Caki2 (cell line): ENCODE measurements around the gene PAQR5. TPM values are rescaled to one million over a fixed set of nuclear protein-coding genes. Genes with fewer than 3 reads are reported as not detected.

Source experiments
- DNase-seq: peaks from one replicate; pipeline ENCODE4 v3.0.0-alpha.2; 2015; ENCODE audit warnings: low read depth
- in situ Hi-C: cut with HindIII; loops from 2 replicates; pipeline ENCODE4 v1.10.0; 2016; ENCODE audit warnings: low sequenced_read_pairs, low pct_unique_long_range_greater_than_20kb, mixed read lengths
- total RNA-seq: library from RNA; depleted of rRNA; stranded (reverse); fragments of >200 nt; shearing (Covaris generic); gene quantifications from 2 replicates; pipeline ENCODE4 v1.2.3, GENCODE V29; 2014; ENCODE audit warnings: low replicate concordance

Gene PAQR5
- total RNA-seq, 1 experiment from 2014 or later = 50.0 TPM

- DNase-seq = peak; percentile 37
- in situ Hi-C loops = no loop called here
Observed at GRCh38 chr15:69398491-69398891, 99.8 kb downstream of the PAQR5 start.

- in situ Hi-C loops = no loop called here
- peak; percentile 47 for DNase-seq
Observed at GRCh38 chr15:69400850-69401249, 102.1 kb downstream of the PAQR5 start.

- in situ Hi-C loops = no loop called here
- no peak for DNase-seq
Observed at GRCh38 chr15:69402816-69403215, 104.1 kb downstream of the PAQR5 start.

- in situ Hi-C loops = no loop called here
- no peak for DNase-seq
Observed at GRCh38 chr15:69403594-69403993, 104.9 kb downstream of the PAQR5 start.

- in situ Hi-C loops = no loop called here
- no peak for DNase-seq
Observed at GRCh38 chr15:69405110-69405509, 106.4 kb downstream of the PAQR5 start.

- in situ Hi-C loops = no loop called here
Observed at GRCh38 chr15:69407719-69408400, 109.1 kb downstream of the PAQR5 start.

GRCh38 chr15:69408841-69409240 lies 110.1 kb downstream of the PAQR5 start:
- in situ Hi-C loops = no loop called here

More at GRCh38 chr15:69407719-69408400, 109.1 kb downstream of the PAQR5 start:
- no peak for DNase-seq

GRCh38 chr15:69410248-69410874 lies 111.6 kb downstream of the PAQR5 start:
- in situ Hi-C loops = no loop called here
- peak; percentile 61 for DNase-seq

More at GRCh38 chr15:69408841-69409240, 110.1 kb downstream of the PAQR5 start:
- DNase-seq = no peak

GRCh38 chr15:69412274-69412673 lies 113.6 kb downstream of the PAQR5 start:
- in situ Hi-C loops = no loop called here

GRCh38 chr15:69412701-69413100 lies 114.0 kb downstream of the PAQR5 start:
- in situ Hi-C loops = no loop called here

More at GRCh38 chr15:69412274-69412673, 113.6 kb downstream of the PAQR5 start:
- no peak for DNase-seq

GRCh38 chr15:69413822-69414700 lies 115.3 kb downstream of the PAQR5 start, which contains the start of gene KIF23:
Gene KIF23 (plus strand): TSS chr15:69414349. CDS start chr15:69414466, 117 bp downstream.
- in situ Hi-C loops = no loop called here
- DNase-seq = peak; percentile 94

More at GRCh38 chr15:69412701-69413100, 114.0 kb downstream of the PAQR5 start:
- no peak for DNase-seq

- peak; percentile 71 for DNase-seq
- in situ Hi-C loops = no loop called here
Observed at GRCh38 chr15:69414701-69415167, 116.0 kb downstream of the PAQR5 start.

- no peak for DNase-seq
- in situ Hi-C loops = no loop called here
Observed at GRCh38 chr15:69415381-69415780, 116.7 kb downstream of the PAQR5 start.

- in situ Hi-C loops = no loop called here
- no peak for DNase-seq
Observed at GRCh38 chr15:69417581-69417980, 118.9 kb downstream of the PAQR5 start.

- DNase-seq = no peak
- in situ Hi-C loops = no loop called here
Observed at GRCh38 chr15:69421498-69421897, 122.8 kb downstream of the PAQR5 start.

GRCh38 chr15:69422336-69422895 lies 123.7 kb downstream of the PAQR5 start:
- DNase-seq = no peak
- in situ Hi-C loops = no loop called here

GRCh38 chr15:69424001-69424400 lies 125.3 kb downstream of the PAQR5 start:
- in situ Hi-C loops = no loop called here
- DNase-seq = no peak

GRCh38 chr15:69424748-69425413 lies 126.2 kb downstream of the PAQR5 start:
- DNase-seq = no peak
- in situ Hi-C loops = no loop called here
